ENCODE results near the gene TRIM28.

Gene TRIM28

GRCh38 chr19:58551123-58551497 is 7.2 kb downstream of the TRIM28 start:
- H3K4me3 ChIP-seq (ENCODE audit: low read depth, low read length) = no peak overlapping the region
- peaks cover 35% of the 10 kb centered on the region for H3K79me2 ChIP-seq (ENCODE audit: control insufficient read depth, insufficient read depth, low read length, unreplicated experiment)
- no peak overlapping the region for H3K27ac ChIP-seq (ENCODE audit: low read depth, low read length)
- H3K36me3 ChIP-seq (ENCODE audit: insufficient read depth, low read length) = peaks cover 9% of the 10 kb centered on the region
- no peaks in the 10 kb centered on the region for H3K27me3 ChIP-seq (ENCODE audit: insufficient read depth, low read length)
- H3K4me1 ChIP-seq (ENCODE audit: control insufficient read depth, insufficient read depth, low read length, unreplicated experiment) = peaks cover 18% of the 10 kb centered on the region
- no peak overlapping the region for H2AFZ ChIP-seq (ENCODE audit: low read length, unreplicated experiment)

- peaks cover 18% of the 10 kb centered on the region for H3K4me1 ChIP-seq (ENCODE audit: control insufficient read depth, insufficient read depth, low read length, unreplicated experiment)
- H2AFZ ChIP-seq (ENCODE audit: low read length, unreplicated experiment) = no peak overlapping the region
- H3K27ac ChIP-seq (ENCODE audit: low read depth, low read length) = no peak overlapping the region
- no peaks in the 10 kb centered on the region for H3K27me3 ChIP-seq (ENCODE audit: insufficient read depth, low read length)
- H3K79me2 ChIP-seq (ENCODE audit: control insufficient read depth, insufficient read depth, low read length, unreplicated experiment) = peaks cover 35% of the 10 kb centered on the region
- peaks cover 9% of the 10 kb centered on the region for H3K36me3 ChIP-seq (ENCODE audit: insufficient read depth, low read length)
- no peak overlapping the region for H3K4me3 ChIP-seq (ENCODE audit: low read depth, low read length)
Observed at GRCh38 chr19:58551577-58552471, 8.0 kb downstream of the TRIM28 start.

- peaks cover 18% of the 10 kb centered on the region for H3K4me1 ChIP-seq (ENCODE audit: control insufficient read depth, insufficient read depth, low read length, unreplicated experiment)
- no peaks in the 10 kb centered on the region for H3K27me3 ChIP-seq (ENCODE audit: insufficient read depth, low read length)
- peaks cover 9% of the 10 kb centered on the region for H3K36me3 ChIP-seq (ENCODE audit: insufficient read depth, low read length)
- no peak overlapping the region for H2AFZ ChIP-seq (ENCODE audit: low read length, unreplicated experiment)
- peaks cover 36% of the 10 kb centered on the region for H3K79me2 ChIP-seq (ENCODE audit: control insufficient read depth, insufficient read depth, low read length, unreplicated experiment)
- H3K27ac ChIP-seq (ENCODE audit: low read depth, low read length) = no peak overlapping the region
- H3K4me3 ChIP-seq (ENCODE audit: low read depth, low read length) = no peak overlapping the region
Observed at GRCh38 chr19:58552655-58553054, 8.8 kb downstream of the TRIM28 start.

GRCh38 chr19:58553799-58554493 is 10.1 kb downstream of the TRIM28 start:
- Histone ChIP-seq H3K36me3 (ENCODE audit: insufficient read depth, low read length) (peaks cover 9% of the 10 kb centered on the region), H3K27me3 (ENCODE audit: insufficient read depth, low read length) (no peaks in the 10 kb centered on the region), H3K4me1 (ENCODE audit: control insufficient read depth, insufficient read depth, low read length, unreplicated experiment) (peaks cover 18% of the 10 kb centered on the region), H3K27ac (ENCODE audit: low read depth, low read length) (peak overlapping the region; percentile 89), H3K4me3 (ENCODE audit: low read depth, low read length) (peak overlapping the region; percentile 82), H2AFZ (ENCODE audit: low read length, unreplicated experiment) (no peak overlapping the region), H3K79me2 (ENCODE audit: control insufficient read depth, insufficient read depth, low read length, unreplicated experiment) (peaks cover 29% of the 10 kb centered on the region)

- peaks cover 28% of the 10 kb centered on the region for H3K79me2 ChIP-seq (ENCODE audit: control insufficient read depth, insufficient read depth, low read length, unreplicated experiment)
- H3K27me3 ChIP-seq (ENCODE audit: insufficient read depth, low read length) = no peaks in the 10 kb centered on the region
- peak within 1 kb of the TSS; percentile 82 for H3K4me3 ChIP-seq (ENCODE audit: low read depth, low read length)
- peaks cover 19% of the 10 kb centered on the region for H3K4me1 ChIP-seq (ENCODE audit: control insufficient read depth, insufficient read depth, low read length, unreplicated experiment)
- H3K27ac ChIP-seq (ENCODE audit: low read depth, low read length) = peak within 1 kb of the TSS; percentile 89
- peak within 1 kb of the TSS; percentile 70 for H2AFZ ChIP-seq (ENCODE audit: low read length, unreplicated experiment)
- peaks cover 9% of the 10 kb centered on the region for H3K36me3 ChIP-seq (ENCODE audit: insufficient read depth, low read length)
Observed at GRCh38 chr19:58554494-58555368, 10.9 kb downstream of the TRIM28 start, which contains the start of gene CHMP2A. TSS of gene CHMP2A (minus strand) at chr19:58555105. CDS start at chr19:58554212, 893 bp downstream.

GRCh38 chr19:58555369-58555885 is 11.6 kb downstream of the TRIM28 start:
- H3K79me2 ChIP-seq (ENCODE audit: control insufficient read depth, insufficient read depth, low read length, unreplicated experiment) = peaks cover 28% of the 10 kb centered on the region
- H3K4me1 ChIP-seq (ENCODE audit: control insufficient read depth, insufficient read depth, low read length, unreplicated experiment) = peaks cover 21% of the 10 kb centered on the region
- H3K4me3 ChIP-seq (ENCODE audit: low read depth, low read length) = peak overlapping the region; percentile 82
- H3K27me3 ChIP-seq (ENCODE audit: insufficient read depth, low read length) = no peaks in the 10 kb centered on the region
- peaks cover 9% of the 10 kb centered on the region for H3K36me3 ChIP-seq (ENCODE audit: insufficient read depth, low read length)
- peak overlapping the region; percentile 70 for H2AFZ ChIP-seq (ENCODE audit: low read length, unreplicated experiment)
- H3K27ac ChIP-seq (ENCODE audit: low read depth, low read length) = peak overlapping the region; percentile 89

- Histone ChIP-seq H3K79me2 (ENCODE audit: control insufficient read depth, insufficient read depth, low read length, unreplicated experiment) (peaks cover 28% of the 10 kb centered on the region), H3K27me3 (ENCODE audit: insufficient read depth, low read length) (no peaks in the 10 kb centered on the region), H3K4me1 (ENCODE audit: control insufficient read depth, insufficient read depth, low read length, unreplicated experiment) (peaks cover 21% of the 10 kb centered on the region), H2AFZ (ENCODE audit: low read length, unreplicated experiment) (no peak overlapping the region), H3K4me3 (ENCODE audit: low read depth, low read length) (peak overlapping the region; percentile 88; the same call in 1 of the 2 replicates), H3K36me3 (ENCODE audit: insufficient read depth, low read length) (peaks cover 5% of the 10 kb centered on the region), H3K27ac (ENCODE audit: low read depth, low read length) (no peak overlapping the region; the same call in 1 of the 2 replicates)
Observed at GRCh38 chr19:58555920-58556621, 12.2 kb downstream of the TRIM28 start.

GRCh38 chr19:58556622-58557220 is 12.9 kb downstream of the TRIM28 start:
- H2AFZ ChIP-seq (ENCODE audit: low read length, unreplicated experiment) = no peak overlapping the region
- H3K27ac ChIP-seq (ENCODE audit: low read depth, low read length) = 0 out of 2 replicates have a peak overlapping the region, but pooled peaks have one; percentile 98
- peaks cover 21% of the 10 kb centered on the region for H3K4me1 ChIP-seq (ENCODE audit: control insufficient read depth, insufficient read depth, low read length, unreplicated experiment)
- peaks cover 3% of the 10 kb centered on the region; the same call in 1 of the 2 replicates for H3K36me3 ChIP-seq (ENCODE audit: insufficient read depth, low read length)
- H3K79me2 ChIP-seq (ENCODE audit: control insufficient read depth, insufficient read depth, low read length, unreplicated experiment) = peaks cover 28% of the 10 kb centered on the region
- H3K27me3 ChIP-seq (ENCODE audit: insufficient read depth, low read length) = no peaks in the 10 kb centered on the region
- peak overlapping the region; percentile 88 for H3K4me3 ChIP-seq (ENCODE audit: low read depth, low read length)

- Histone ChIP-seq H3K4me3 (ENCODE audit: low read depth, low read length) (peak overlapping the region; percentile 88), H3K27me3 (ENCODE audit: insufficient read depth, low read length) (no peaks in the 10 kb centered on the region), H2AFZ (ENCODE audit: low read length, unreplicated experiment) (no peak overlapping the region), H3K36me3 (ENCODE audit: insufficient read depth, low read length) (peaks cover 3% of the 10 kb centered on the region; the same call in 1 of the 2 replicates), H3K27ac (ENCODE audit: low read depth, low read length) (peak overlapping the region; percentile 98), H3K4me1 (ENCODE audit: control insufficient read depth, insufficient read depth, low read length, unreplicated experiment) (peaks cover 21% of the 10 kb centered on the region), H3K79me2 (ENCODE audit: control insufficient read depth, insufficient read depth, low read length, unreplicated experiment) (peaks cover 28% of the 10 kb centered on the region)
Observed at GRCh38 chr19:58557221-58558065, 13.6 kb downstream of the TRIM28 start.
